SK-N-SH treated with all-trans-retinoic acid at 6 μM for 48 hours (cell line): ENCODE data around the gene SEMA3E.

ENCODE experiments used
- ATAC-seq: fragments of 200-7000 bp; cut with Tn5 transposase; 3 replicates; pipeline ENCODE4 v1.9.1; 2020; ENCODE audit warnings: mild to moderate bottlenecking, moderate library complexity
- BACH2 ChIP-seq: fragments of 250-450 bp; sonication (Bioruptor Pico); IDR thresholded peaks from 2 replicates; pipeline ENCODE4 v1.9.0; 2021; ENCODE audit warnings: mild to moderate bottlenecking, borderline replicate concordance
- CSDC2 ChIP-seq: fragments of 250-450 bp; sonication (Bioruptor Pico); IDR thresholded peaks from 2 replicates; pipeline ENCODE4 v1.5.0; 2020; ENCODE audit warnings: mild to moderate bottlenecking, moderate library complexity
- ESRRG ChIP-seq: fragments of 250-450 bp; sonication (Bioruptor Pico); IDR thresholded peaks from 2 replicates; pipeline ENCODE4 v1.6.1; 2021; ENCODE audit warnings: mild to moderate bottlenecking
- GLIS3 ChIP-seq: fragments of 250-450 bp; sonication (Bioruptor Pico); IDR thresholded peaks from 2 replicates; pipeline ENCODE4 v1.5.0; 2020; ENCODE audit warnings: mild to moderate bottlenecking, moderate library complexity
- ISL1 ChIP-seq: fragments of 250-450 bp; sonication (Bioruptor Pico); IDR thresholded peaks from 2 replicates; pipeline ENCODE4 v2.1.2; 2022; ENCODE audit warnings: mild to moderate bottlenecking, moderate library complexity
- OSR1 ChIP-seq: fragments of 250-450 bp; sonication (Bioruptor Pico); IDR thresholded peaks from 2 replicates; pipeline ENCODE4 v1.8.0; 2022; ENCODE audit warnings: moderate library complexity, mild to moderate bottlenecking, inconsistent platforms
- POU6F1 ChIP-seq: fragments of 250-450 bp; sonication (Bioruptor Pico); IDR thresholded peaks from 2 replicates; pipeline ENCODE4 v1.8.0; 2021; ENCODE audit warnings: low read depth, mild to moderate bottlenecking, moderate library complexity, borderline replicate concordance
- PPARA ChIP-seq: fragments of 250-450 bp; sonication (Bioruptor Pico); IDR thresholded peaks from 2 replicates; pipeline ENCODE4 v1.5.0; 2020; ENCODE audit warnings: mild to moderate bottlenecking, borderline replicate concordance
- SNAI2 ChIP-seq: fragments of 250-450 bp; sonication (Bioruptor Pico); IDR thresholded peaks from 2 replicates; pipeline ENCODE4 v1.5.0; 2020; ENCODE audit warnings: mild to moderate bottlenecking, moderate library complexity
- TCF4 ChIP-seq: fragments of 250-450 bp; sonication (Bioruptor Pico); IDR thresholded peaks from 2 replicates; pipeline ENCODE4 v1.8.0; 2021; ENCODE audit warnings: mild to moderate bottlenecking, moderate library complexity, borderline replicate concordance
- TOX ChIP-seq: fragments of 250-450 bp; sonication (Bioruptor Pico); IDR thresholded peaks from 2 replicates; pipeline ENCODE4 v1.8.0; 2021; ENCODE audit warnings: mild to moderate bottlenecking, moderate library complexity, borderline replicate concordance
- ZC3H10 ChIP-seq: fragments of 250-450 bp; sonication (Bioruptor Pico); IDR thresholded peaks from 2 replicates; pipeline ENCODE4 v1.5.1; 2021; ENCODE audit warnings: mild to moderate bottlenecking, moderate library complexity
- ZFP3 ChIP-seq: fragments of 250-450 bp; sonication (Bioruptor Pico); IDR thresholded peaks from 2 replicates; pipeline ENCODE4 v1.5.0; 2020; ENCODE audit warnings: mild to moderate bottlenecking, moderate library complexity
- ZFP30 ChIP-seq: fragments of 450-650 bp; formaldehyde crosslinking; IDR thresholded peaks from 2 replicates; pipeline ENCODE4 v1.5.0; 2022; ENCODE audit warnings: mild to moderate bottlenecking, moderate library complexity
- ZNF565 ChIP-seq: fragments of 450-650 bp; formaldehyde crosslinking; conservative IDR thresholded peaks from 2 replicates; pipeline ENCODE4 v1.5.0; 2020; ENCODE audit warnings: low read depth, mild to moderate bottlenecking, moderate library complexity
- ZNF70 ChIP-seq: fragments of 450-650 bp; formaldehyde crosslinking; IDR thresholded peaks from 2 replicates; pipeline ENCODE4 v1.5.0; 2020; ENCODE audit warnings: mild to moderate bottlenecking, moderate library complexity
- ZNF8 ChIP-seq: fragments of 450-650 bp; formaldehyde crosslinking; IDR thresholded peaks from 2 replicates; pipeline ENCODE4 v1.5.0; 2020; ENCODE audit warnings: mild to moderate bottlenecking, moderate library complexity
- TF ChIP-seq, protein P1 (sequence below): fragments of 250-450 bp; sonication (Bioruptor Pico); IDR thresholded peaks from 2 replicates; pipeline ENCODE4 v1.8.0; 2020; ENCODE audit warnings: mild to moderate bottlenecking, moderate library complexity, borderline replicate concordance
- TF ChIP-seq, protein P2 (sequence below): fragments of 250-450 bp; sonication (Bioruptor Pico); IDR thresholded peaks from 2 replicates; pipeline ENCODE4 v1.5.1; 2021; ENCODE audit warnings: mild to moderate bottlenecking, moderate library complexity
- TF ChIP-seq, protein P3 (sequence below): fragments of 250-450 bp; sonication (Bioruptor Pico); IDR thresholded peaks from 2 replicates; pipeline ENCODE4 v1.5.1; 2020; ENCODE audit warnings: low read depth, mild to moderate bottlenecking, moderate library complexity

Gene SEMA3E

GRCh38 chr7:83652481-83652880 lies 3.5 kb upstream of the SEMA3E start (continued):
- TF ChIP-seq POU6F1 (CRISPR knock-in tag) (no peak), ZFP30 (CRISPR knock-in tag) (no peak)

GRCh38 chr7:83649701-83650100 lies 762 bp upstream of the SEMA3E start:
- ATAC-seq = no peak

GRCh38 chr7:83646027-83646426 lies 2.9 kb downstream of the SEMA3E start:
- TF ChIP-seq ZFP3 (CRISPR knock-in tag) (no peak), ESRRG (CRISPR knock-in tag) (no peak), BACH2 (CRISPR knock-in tag) (no peak), ZNF565 (CRISPR knock-in tag) (no peak), ZFP30 (CRISPR knock-in tag) (no peak), PPARA (CRISPR knock-in tag) (no peak), ZNF70 (CRISPR knock-in tag) (no peak), TCF4 (CRISPR knock-in tag) (no peak), TOX (CRISPR knock-in tag) (no peak), OSR1 (CRISPR knock-in tag) (no peak), ZC3H10 (no peak), CSDC2 (CRISPR knock-in tag) (no peak)
- TF ChIP-seq, protein P1, sequence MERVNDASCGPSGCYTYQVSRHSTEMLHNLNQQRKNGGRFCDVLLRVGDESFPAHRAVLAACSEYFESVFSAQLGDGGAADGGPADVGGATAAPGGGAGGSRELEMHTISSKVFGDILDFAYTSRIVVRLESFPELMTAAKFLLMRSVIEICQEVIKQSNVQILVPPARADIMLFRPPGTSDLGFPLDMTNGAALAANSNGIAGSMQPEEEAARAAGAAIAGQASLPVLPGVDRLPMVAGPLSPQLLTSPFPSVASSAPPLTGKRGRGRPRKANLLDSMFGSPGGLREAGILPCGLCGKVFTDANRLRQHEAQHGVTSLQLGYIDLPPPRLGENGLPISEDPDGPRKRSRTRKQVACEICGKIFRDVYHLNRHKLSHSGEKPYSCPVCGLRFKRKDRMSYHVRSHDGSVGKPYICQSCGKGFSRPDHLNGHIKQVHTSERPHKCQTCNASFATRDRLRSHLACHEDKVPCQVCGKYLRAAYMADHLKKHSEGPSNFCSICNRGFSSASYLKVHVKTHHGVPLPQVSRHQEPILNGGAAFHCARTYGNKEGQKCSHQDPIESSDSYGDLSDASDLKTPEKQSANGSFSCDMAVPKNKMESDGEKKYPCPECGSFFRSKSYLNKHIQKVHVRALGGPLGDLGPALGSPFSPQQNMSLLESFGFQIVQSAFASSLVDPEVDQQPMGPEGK = no peak
- TF ChIP-seq, protein P2, sequence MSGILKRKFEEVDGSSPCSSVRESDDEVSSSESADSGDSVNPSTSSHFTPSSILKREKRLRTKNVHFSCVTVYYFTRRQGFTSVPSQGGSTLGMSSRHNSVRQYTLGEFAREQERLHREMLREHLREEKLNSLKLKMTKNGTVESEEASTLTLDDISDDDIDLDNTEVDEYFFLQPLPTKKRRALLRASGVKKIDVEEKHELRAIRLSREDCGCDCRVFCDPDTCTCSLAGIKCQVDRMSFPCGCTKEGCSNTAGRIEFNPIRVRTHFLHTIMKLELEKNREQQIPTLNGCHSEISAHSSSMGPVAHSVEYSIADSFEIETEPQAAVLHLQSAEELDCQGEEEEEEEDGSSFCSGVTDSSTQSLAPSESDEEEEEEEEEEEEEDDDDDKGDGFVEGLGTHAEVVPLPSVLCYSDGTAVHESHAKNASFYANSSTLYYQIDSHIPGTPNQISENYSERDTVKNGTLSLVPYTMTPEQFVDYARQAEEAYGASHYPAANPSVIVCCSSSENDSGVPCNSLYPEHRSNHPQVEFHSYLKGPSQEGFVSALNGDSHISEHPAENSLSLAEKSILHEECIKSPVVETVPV (CRISPR knock-in tag) = no peak
- TF ChIP-seq, protein P3, sequence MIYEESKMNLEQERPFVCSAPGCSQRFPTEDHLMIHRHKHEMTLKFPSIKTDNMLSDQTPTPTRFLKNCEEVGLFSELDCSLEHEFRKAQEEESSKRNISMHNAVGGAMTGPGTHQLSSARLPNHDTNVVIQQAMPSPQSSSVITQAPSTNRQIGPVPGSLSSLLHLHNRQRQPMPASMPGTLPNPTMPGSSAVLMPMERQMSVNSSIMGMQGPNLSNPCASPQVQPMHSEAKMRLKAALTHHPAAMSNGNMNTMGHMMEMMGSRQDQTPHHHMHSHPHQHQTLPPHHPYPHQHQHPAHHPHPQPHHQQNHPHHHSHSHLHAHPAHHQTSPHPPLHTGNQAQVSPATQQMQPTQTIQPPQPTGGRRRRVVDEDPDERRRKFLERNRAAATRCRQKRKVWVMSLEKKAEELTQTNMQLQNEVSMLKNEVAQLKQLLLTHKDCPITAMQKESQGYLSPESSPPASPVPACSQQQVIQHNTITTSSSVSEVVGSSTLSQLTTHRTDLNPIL (CRISPR knock-in tag) = no peak
- TF ChIP-seq, all 23 proteins: peak for 0
- no peak for ATAC-seq

More at GRCh38 chr7:83649701-83650100, 762 bp upstream of the SEMA3E start:
- TF ChIP-seq, protein P3 (CRISPR knock-in tag) = no peak
- TF ChIP-seq SNAI2 (no peak), TOX (CRISPR knock-in tag) (no peak), PPARA (CRISPR knock-in tag) (no peak), ZNF565 (CRISPR knock-in tag) (no peak), ZFP3 (CRISPR knock-in tag) (no peak), BACH2 (CRISPR knock-in tag) (no peak), ISL1 (CRISPR knock-in tag) (no peak), ZC3H10 (no peak), ZNF8 (CRISPR knock-in tag) (no peak), POU6F1 (CRISPR knock-in tag) (no peak), OSR1 (CRISPR knock-in tag) (no peak), GLIS3 (CRISPR knock-in tag) (no peak)
- TF ChIP-seq, protein P1 = no peak
- TF ChIP-seq, all 23 proteins: peak for 0
